Measurements from ENCODE around the gene GJA4. TPM values are rescaled to one million over a fixed set of nuclear protein-coding genes. Genes with fewer than 3 reads are reported as not detected.

The GJA4 gene
- polyA plus RNA-seq, 1 donor from 2014 or later: not detected

DNA sequence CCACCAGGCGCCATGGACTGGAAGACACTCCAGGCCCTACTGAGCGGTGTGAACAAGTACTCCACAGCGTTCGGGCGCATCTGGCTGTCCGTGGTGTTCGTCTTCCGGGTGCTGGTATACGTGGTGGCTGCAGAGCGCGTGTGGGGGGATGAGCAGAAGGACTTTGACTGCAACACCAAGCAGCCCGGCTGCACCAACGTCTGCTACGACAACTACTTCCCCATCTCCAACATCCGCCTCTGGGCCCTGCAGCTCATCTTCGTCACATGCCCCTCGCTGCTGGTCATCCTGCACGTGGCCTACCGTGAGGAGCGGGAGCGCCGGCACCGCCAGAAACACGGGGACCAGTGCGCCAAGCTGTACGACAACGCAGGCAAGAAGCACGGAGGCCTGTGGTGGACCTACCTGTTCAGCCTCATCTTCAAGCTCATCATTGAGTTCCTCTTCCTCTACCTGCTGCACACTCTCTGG, 8.0 kb upstream of the GJA4 start:
- TF ChIP-seq POLR2AphosphoS5 (IDR thresholded peaks at IDR 0.05) (no peak), TAF1 (IDR thresholded peaks at IDR 0.05; ENCODE audit: low read depth) (no peak), EP300 (conservative IDR thresholded peaks at IDR 0.05; ENCODE audit: poor library complexity, severe bottlenecking) (no peak), MXI1 (conservative IDR thresholded peaks at IDR 0.05; ENCODE audit: poor library complexity, severe bottlenecking) (no peak), SMC3 (conservative IDR thresholded peaks at IDR 0.05; ENCODE audit: poor library complexity) (no peak)
- TF ChIP-seq, protein P1, sequence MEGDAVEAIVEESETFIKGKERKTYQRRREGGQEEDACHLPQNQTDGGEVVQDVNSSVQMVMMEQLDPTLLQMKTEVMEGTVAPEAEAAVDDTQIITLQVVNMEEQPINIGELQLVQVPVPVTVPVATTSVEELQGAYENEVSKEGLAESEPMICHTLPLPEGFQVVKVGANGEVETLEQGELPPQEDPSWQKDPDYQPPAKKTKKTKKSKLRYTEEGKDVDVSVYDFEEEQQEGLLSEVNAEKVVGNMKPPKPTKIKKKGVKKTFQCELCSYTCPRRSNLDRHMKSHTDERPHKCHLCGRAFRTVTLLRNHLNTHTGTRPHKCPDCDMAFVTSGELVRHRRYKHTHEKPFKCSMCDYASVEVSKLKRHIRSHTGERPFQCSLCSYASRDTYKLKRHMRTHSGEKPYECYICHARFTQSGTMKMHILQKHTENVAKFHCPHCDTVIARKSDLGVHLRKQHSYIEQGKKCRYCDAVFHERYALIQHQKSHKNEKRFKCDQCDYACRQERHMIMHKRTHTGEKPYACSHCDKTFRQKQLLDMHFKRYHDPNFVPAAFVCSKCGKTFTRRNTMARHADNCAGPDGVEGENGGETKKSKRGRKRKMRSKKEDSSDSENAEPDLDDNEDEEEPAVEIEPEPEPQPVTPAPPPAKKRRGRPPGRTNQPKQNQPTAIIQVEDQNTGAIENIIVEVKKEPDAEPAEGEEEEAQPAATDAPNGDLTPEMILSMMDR (IDR thresholded peaks at IDR 0.05; ENCODE audit: poor library complexity, severe bottlenecking): no peak
- TF ChIP-seq, protein P2, sequence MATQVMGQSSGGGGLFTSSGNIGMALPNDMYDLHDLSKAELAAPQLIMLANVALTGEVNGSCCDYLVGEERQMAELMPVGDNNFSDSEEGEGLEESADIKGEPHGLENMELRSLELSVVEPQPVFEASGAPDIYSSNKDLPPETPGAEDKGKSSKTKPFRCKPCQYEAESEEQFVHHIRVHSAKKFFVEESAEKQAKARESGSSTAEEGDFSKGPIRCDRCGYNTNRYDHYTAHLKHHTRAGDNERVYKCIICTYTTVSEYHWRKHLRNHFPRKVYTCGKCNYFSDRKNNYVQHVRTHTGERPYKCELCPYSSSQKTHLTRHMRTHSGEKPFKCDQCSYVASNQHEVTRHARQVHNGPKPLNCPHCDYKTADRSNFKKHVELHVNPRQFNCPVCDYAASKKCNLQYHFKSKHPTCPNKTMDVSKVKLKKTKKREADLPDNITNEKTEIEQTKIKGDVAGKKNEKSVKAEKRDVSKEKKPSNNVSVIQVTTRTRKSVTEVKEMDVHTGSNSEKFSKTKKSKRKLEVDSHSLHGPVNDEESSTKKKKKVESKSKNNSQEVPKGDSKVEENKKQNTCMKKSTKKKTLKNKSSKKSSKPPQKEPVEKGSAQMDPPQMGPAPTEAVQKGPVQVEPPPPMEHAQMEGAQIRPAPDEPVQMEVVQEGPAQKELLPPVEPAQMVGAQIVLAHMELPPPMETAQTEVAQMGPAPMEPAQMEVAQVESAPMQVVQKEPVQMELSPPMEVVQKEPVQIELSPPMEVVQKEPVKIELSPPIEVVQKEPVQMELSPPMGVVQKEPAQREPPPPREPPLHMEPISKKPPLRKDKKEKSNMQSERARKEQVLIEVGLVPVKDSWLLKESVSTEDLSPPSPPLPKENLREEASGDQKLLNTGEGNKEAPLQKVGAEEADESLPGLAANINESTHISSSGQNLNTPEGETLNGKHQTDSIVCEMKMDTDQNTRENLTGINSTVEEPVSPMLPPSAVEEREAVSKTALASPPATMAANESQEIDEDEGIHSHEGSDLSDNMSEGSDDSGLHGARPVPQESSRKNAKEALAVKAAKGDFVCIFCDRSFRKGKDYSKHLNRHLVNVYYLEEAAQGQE (IDR thresholded peaks at IDR 0.05; ENCODE audit: borderline replicate concordance): no peak
- H3K9me3 ChIP-seq (ENCODE audit: low read length): no peaks in the 10 kb centered on the region
- no peaks in the 10 kb centered on the region for H4K20me1 ChIP-seq (ENCODE audit: insufficient read depth)
- H3K4me2 ChIP-seq (ENCODE audit: low read length): no peak overlapping the region
- H3K36me3 ChIP-seq (ENCODE audit: insufficient read depth, low read length): no peaks in the 10 kb centered on the region
- H2AFZ ChIP-seq (ENCODE audit: low read depth, low read length): no peak overlapping the region
- no peak overlapping the region for H3K9ac ChIP-seq (ENCODE audit: low read length)
- peaks cover 40% of the 10 kb centered on the region for H3K27me3 ChIP-seq (ENCODE audit: insufficient read depth, low read depth, low read length)
- H3K9me2 ChIP-seq (ENCODE audit: insufficient read depth, low read length): no peaks in the 10 kb centered on the region
- H3F3A ChIP-seq (ENCODE audit: insufficient read depth, low read length, poor library complexity, severe bottlenecking): no peaks in the 10 kb centered on the region
- no peak overlapping the region for H3K4me3 ChIP-seq (ENCODE audit: low read length)
- H3K79me2 ChIP-seq (replicated peaks; ENCODE audit: insufficient read depth, low read length): no peaks in the 10 kb centered on the region
- no peak overlapping the region for H3K27ac ChIP-seq (ENCODE audit: low read length)

- Histone ChIP-seq H3K9ac (ENCODE audit: low read length) (no peak overlapping the region), H3K4me2 (ENCODE audit: low read length) (no peak overlapping the region), H3K9me3 (ENCODE audit: low read length) (no peaks in the 10 kb centered on the region), H2AFZ (ENCODE audit: low read depth, low read length) (no peak overlapping the region), H3K9me2 (ENCODE audit: insufficient read depth, low read length) (no peaks in the 10 kb centered on the region), H3F3A (ENCODE audit: insufficient read depth, low read length, poor library complexity, severe bottlenecking) (no peaks in the 10 kb centered on the region), H3K79me2 (replicated peaks; ENCODE audit: insufficient read depth, low read length) (no peaks in the 10 kb centered on the region), H4K20me1 (ENCODE audit: insufficient read depth) (no peaks in the 10 kb centered on the region), H3K27ac (ENCODE audit: low read length) (no peak overlapping the region), H3K27me3 (ENCODE audit: insufficient read depth, low read depth, low read length) (peaks cover 34% of the 10 kb centered on the region), H3K36me3 (ENCODE audit: insufficient read depth, low read length) (no peaks in the 10 kb centered on the region), H3K4me3 (ENCODE audit: low read length) (no peak overlapping the region)
- TF ChIP-seq EZH2 (IDR thresholded peaks at IDR 0.05; ENCODE audit: borderline replicate concordance, insufficient read depth, low read length, poor library complexity, severe bottlenecking) (no peak), MXI1 (conservative IDR thresholded peaks at IDR 0.05; ENCODE audit: poor library complexity, severe bottlenecking) (no peak)
- TF ChIP-seq, protein P2 (IDR thresholded peaks at IDR 0.05; ENCODE audit: borderline replicate concordance): no peak
Observed at GRCh38 chr1:34785231-34785874, 7.4 kb upstream of the GJA4 start.

All from neural cell (in vitro differentiated cells).